HCT116 (cell line): ENCODE data around the gene GTF2F1. TPM values are rescaled to one million over a fixed set of nuclear protein-coding genes. Genes with fewer than 3 reads are reported as not detected.
A peak's percentile ranks its signal among the peaks of the same experiment; 100 is the strongest.

ENCODE experiments used
- ATAC-seq: fragments of 200-7000 bp; cut with Tn5 transposase; 2 replicates; pipeline ENCODE4 v1.9.1; 2020; ENCODE audit warnings: mild to moderate bottlenecking, moderate library complexity
- BruUV-seq: library from RNA; stranded (reverse); fragments of 400-500 nt; replicated peaks from 2 replicates; lab custom pipeline; 2021; lab: Mats Ljungman, UMichigan
- CTCF ChIA-PET: fragments of 300-600 bp; sonication (Branson Sonifier 250); formaldehyde crosslinking; loops from one replicate; lab custom pipeline; 2021; ENCODE audit warnings: antibody characterized with exemption; lab: Charles Lee
- POLR2A ChIA-PET: fragments of 300-600, 350-600 bp; sonication (Branson Sonifier 250); formaldehyde crosslinking; loops from one replicate; lab custom pipeline; 2021; ENCODE audit warnings: antibody characterized with exemption; lab: Charles Lee
- RAD21 ChIA-PET, 2 experiments: fragments of 300-600 bp; sonication (Branson Sonifier 250); formaldehyde crosslinking; loops; one replicate each; lab custom pipeline; 2023; ENCODE audit warnings: low total read pairs in 2 of 2; ENCODE audit not compliant: uncharacterized antibody in 2 of 2, unreplicated experiment in 2 of 2, low non-redundant PET in 1 of 2; lab: Charles Lee
- DNase-seq: peaks from one replicate; pipeline ENCODE4 v3.0.0-alpha.2; 2010; ENCODE audit warnings: low read depth, low spot score
- H2AFZ ChIP-seq: fragments of 200-600 bp; shearing (Covaris generic), sonication (generic); 2 replicates; pipeline ENCODE4 v1.6.1; 2017; ENCODE audit warnings: low read depth, mixed run types, mixed read lengths, antibody characterized with exemption, low read length; ENCODE audit not compliant: poor library complexity, severe bottlenecking
- H3K27ac ChIP-seq: 2 replicates; pipeline ENCODE4 v1.5.1; 2012; ENCODE audit warnings: low read depth, low read length
- H3K27me3 ChIP-seq: fragments of 200-600 bp; sonication (generic); 2 replicates; pipeline ENCODE4 v1.6.1; 2016; ENCODE audit warnings: mixed run types, low read length, mixed read lengths; ENCODE audit not compliant: insufficient read depth
- H3K36me3 ChIP-seq, 2 experiments: fragments of 200-500 bp in 1 of 2; fragments of 200-600 bp in 1 of 2; sonication (Bioruptor generic) in 1 of 2; sonication (generic) in 1 of 2; 2 replicates each; pipeline versions ENCODE4 v1.5.1 to v1.6.1; 2014 to 2016; ENCODE audit warnings: low read length in 2 of 2, inconsistent platforms in 1 of 2, mixed read lengths in 1 of 2, mixed run types in 1 of 2; ENCODE audit not compliant: insufficient read depth in 2 of 2, control insufficient read depth in 1 of 2
- H3K4me1 ChIP-seq, 2 experiments: fragments of 200-600 bp in 1 of 2; sonication (generic) in 1 of 2; 2 replicates each; pipeline versions ENCODE4 v1.5.1 to v1.6.1; 2012 to 2017; ENCODE audit warnings: low read length in 2 of 2, inconsistent platforms in 1 of 2, mild to moderate bottlenecking in 1 of 2, mixed read lengths in 1 of 2, mixed run types in 1 of 2, moderate library complexity in 1 of 2; ENCODE audit not compliant: insufficient read depth in 2 of 2, control insufficient read depth in 1 of 2
- H3K4me2 ChIP-seq: fragments of 200-600 bp; sonication (generic); 2 replicates; pipeline ENCODE4 v1.6.1; 2017; ENCODE audit warnings: mixed run types, low read length, mixed read lengths
- H3K4me3 ChIP-seq, 2 experiments: fragments of 200-600 bp in 1 of 2; sonication (generic) in 1 of 2; replicated peaks in 1 of 2; 2 replicates each; pipeline ENCODE4 v1.5.1; 2011 to 2016; ENCODE audit warnings: low read length in 2 of 2, control low read depth in 1 of 2, low read depth in 1 of 2, mild to moderate bottlenecking in 1 of 2, mixed read lengths in 1 of 2, mixed run types in 1 of 2
- H3K79me2 ChIP-seq: fragments of 200-600 bp; sonication (generic); 2 replicates; pipeline ENCODE4 v1.6.1; 2017; ENCODE audit warnings: mild to moderate bottlenecking, mixed run types, low read length, moderate library complexity, mixed read lengths; ENCODE audit not compliant: insufficient read depth
- H3K9ac ChIP-seq: fragments of 200-600 bp; sonication (generic); 2 replicates; pipeline ENCODE4 v1.6.1; 2016; ENCODE audit warnings: low read length, mixed read lengths
- H3K9me2 ChIP-seq: fragments of 200-600 bp; sonication (generic), shearing (Covaris generic); 2 replicates; pipeline ENCODE4 v1.6.1; 2017; ENCODE audit warnings: mixed run types, mild to moderate bottlenecking, moderate library complexity; ENCODE audit not compliant: insufficient read depth
- H3K9me3 ChIP-seq, 2 experiments: fragments of 200-500 bp in 1 of 2; fragments of 200-600 bp in 1 of 2; sonication (Bioruptor generic) in 1 of 2; sonication (generic) in 1 of 2; 2 replicates each; pipeline ENCODE4 v1.6.1; 2014 to 2017; ENCODE audit warnings: low read length in 2 of 2, mixed read lengths in 2 of 2, inconsistent platforms in 1 of 2, low read depth in 1 of 2, mild to moderate bottlenecking in 1 of 2, mixed run types in 1 of 2, moderate library complexity in 1 of 2; ENCODE audit not compliant: control insufficient read depth in 1 of 2, insufficient read depth in 1 of 2
- H4K20me1 ChIP-seq: fragments of 200-600 bp; sonication (generic), shearing (Covaris generic); 2 replicates; pipeline ENCODE4 v1.6.1; 2017; ENCODE audit warnings: mixed run types, mild to moderate bottlenecking, moderate library complexity; ENCODE audit not compliant: insufficient read depth
- CBX3 ChIP-seq: IDR thresholded peaks from 2 replicates; pipeline ENCODE4 v1.6.1; 2012; ENCODE audit warnings: low read depth
- EGR1 ChIP-seq: IDR thresholded peaks from 2 replicates; pipeline ENCODE4 v1.6.1; 2012; ENCODE audit warnings: low read depth
- ELF1 ChIP-seq: IDR thresholded peaks from 2 replicates; pipeline ENCODE4 v1.6.1; 2012; ENCODE audit warnings: low read depth, borderline replicate concordance
- EZH2 ChIP-seq: fragments of 200-600 bp; sonication (generic); IDR thresholded peaks from 2 replicates; pipeline ENCODE4 v1.6.1; 2017; ENCODE audit warnings: antibody characterized with exemption, mixed run types
- FOSL1 ChIP-seq: IDR thresholded peaks from 2 replicates; pipeline ENCODE4 v1.6.1; 2012; ENCODE audit warnings: low read depth
- POLR2AphosphoS5 ChIP-seq: IDR thresholded peaks from 2 replicates; pipeline ENCODE4 v1.6.1; 2011; ENCODE audit warnings: mild to moderate bottlenecking, low read depth, low read length, moderate library complexity
- RAD21 ChIP-seq: IDR thresholded peaks from 2 replicates; pipeline ENCODE4 v1.6.1; 2012; ENCODE audit warnings: low read depth, mild to moderate bottlenecking
- SP1 ChIP-seq: IDR thresholded peaks from 2 replicates; pipeline ENCODE4 v1.6.1; 2012; ENCODE audit warnings: low read depth
- YY1 ChIP-seq: IDR thresholded peaks from 2 replicates; pipeline ENCODE4 v1.6.1; 2011; ENCODE audit warnings: low read length, low read depth, moderate library complexity, mild to moderate bottlenecking; ENCODE audit not compliant: insufficient replicate concordance; ENCODE audit errors: extremely low read depth
- ZFX ChIP-seq: fragments of 450-650 bp; IDR thresholded peaks from 2 replicates; pipeline ENCODE4 v1.6.1; 2017
- ZNF274 ChIP-seq: fragments of 200-500 bp; sonication (Bioruptor generic); IDR thresholded peaks from 2 replicates; pipeline ENCODE4 v1.6.1; 2014; ENCODE audit warnings: mild to moderate bottlenecking, low read depth, low read length, inconsistent platforms
- intact Hi-C: fragments of 100-400 bp; cut with micrococcal nuclease; formaldehyde crosslinking; loops from 2 replicates; pipeline ENCODE4 v1.10.0; 2022
- total RNA-seq: library from RNA; stranded (reverse); gene quantifications from one replicate; pipeline ENCODE4 v1.2.1, GENCODE V29; 2021; ENCODE audit not compliant: unreplicated experiment
- TF ChIP-seq, protein P1 (sequence below), 3 experiments: fragments of 200-600 bp in 1 of 3; sonication (generic) in 1 of 3; IDR thresholded peaks in 2 of 3; conservative IDR thresholded peaks in 1 of 3; 2 replicates each; pipeline ENCODE4 v1.5.1; 2012 to 2017; ENCODE audit warnings: low read depth in 2 of 3, low read length in 2 of 3, antibody characterized with exemption in 1 of 3, borderline replicate concordance in 1 of 3, control low read depth in 1 of 3, mild to moderate bottlenecking in 1 of 3, mixed read lengths in 1 of 3, mixed run types in 1 of 3, moderate library complexity in 1 of 3; ENCODE audit not compliant: insufficient read depth in 1 of 3
- TF ChIP-seq, protein P2 (sequence below): IDR thresholded peaks from 2 replicates; pipeline ENCODE4 v1.6.1; 2012; ENCODE audit warnings: low read depth

GTF2F1 gene
- total RNA-seq, 1 experiment from 2014 or later, result 82.0 TPM

GRCh38 chr19:6340493-6341201, 52.3 kb downstream of the GTF2F1 start:
- DNase-seq, result no peak
- no TSS peak for BruUV-seq
- no peak overlapping the region for H3K9ac ChIP-seq
- no peak for TF ChIP-seq EGR1
- TF ChIP-seq YY1, result no peak
- no peak for TF ChIP-seq POLR2AphosphoS5
- no peak for TF ChIP-seq ZFX
- no peak for TF ChIP-seq SP1
- TF ChIP-seq, protein P1, sequence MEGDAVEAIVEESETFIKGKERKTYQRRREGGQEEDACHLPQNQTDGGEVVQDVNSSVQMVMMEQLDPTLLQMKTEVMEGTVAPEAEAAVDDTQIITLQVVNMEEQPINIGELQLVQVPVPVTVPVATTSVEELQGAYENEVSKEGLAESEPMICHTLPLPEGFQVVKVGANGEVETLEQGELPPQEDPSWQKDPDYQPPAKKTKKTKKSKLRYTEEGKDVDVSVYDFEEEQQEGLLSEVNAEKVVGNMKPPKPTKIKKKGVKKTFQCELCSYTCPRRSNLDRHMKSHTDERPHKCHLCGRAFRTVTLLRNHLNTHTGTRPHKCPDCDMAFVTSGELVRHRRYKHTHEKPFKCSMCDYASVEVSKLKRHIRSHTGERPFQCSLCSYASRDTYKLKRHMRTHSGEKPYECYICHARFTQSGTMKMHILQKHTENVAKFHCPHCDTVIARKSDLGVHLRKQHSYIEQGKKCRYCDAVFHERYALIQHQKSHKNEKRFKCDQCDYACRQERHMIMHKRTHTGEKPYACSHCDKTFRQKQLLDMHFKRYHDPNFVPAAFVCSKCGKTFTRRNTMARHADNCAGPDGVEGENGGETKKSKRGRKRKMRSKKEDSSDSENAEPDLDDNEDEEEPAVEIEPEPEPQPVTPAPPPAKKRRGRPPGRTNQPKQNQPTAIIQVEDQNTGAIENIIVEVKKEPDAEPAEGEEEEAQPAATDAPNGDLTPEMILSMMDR (IDR thresholded peaks at IDR 0.05 in 2 of 3, conservative IDR thresholded peaks at IDR 0.05 in 1 of 3; ENCODE audit: borderline replicate concordance in 1 of 3, insufficient read depth in 1 of 3, low read depth in 2 of 3, low read length in 2 of 3), result no peak
- no peak for TF ChIP-seq FOSL1
- TF ChIP-seq CBX3, result no peak
- TF ChIP-seq EZH2, result no peak
- TF ChIP-seq ZNF274, result no peak
- TF ChIP-seq, protein P2, sequence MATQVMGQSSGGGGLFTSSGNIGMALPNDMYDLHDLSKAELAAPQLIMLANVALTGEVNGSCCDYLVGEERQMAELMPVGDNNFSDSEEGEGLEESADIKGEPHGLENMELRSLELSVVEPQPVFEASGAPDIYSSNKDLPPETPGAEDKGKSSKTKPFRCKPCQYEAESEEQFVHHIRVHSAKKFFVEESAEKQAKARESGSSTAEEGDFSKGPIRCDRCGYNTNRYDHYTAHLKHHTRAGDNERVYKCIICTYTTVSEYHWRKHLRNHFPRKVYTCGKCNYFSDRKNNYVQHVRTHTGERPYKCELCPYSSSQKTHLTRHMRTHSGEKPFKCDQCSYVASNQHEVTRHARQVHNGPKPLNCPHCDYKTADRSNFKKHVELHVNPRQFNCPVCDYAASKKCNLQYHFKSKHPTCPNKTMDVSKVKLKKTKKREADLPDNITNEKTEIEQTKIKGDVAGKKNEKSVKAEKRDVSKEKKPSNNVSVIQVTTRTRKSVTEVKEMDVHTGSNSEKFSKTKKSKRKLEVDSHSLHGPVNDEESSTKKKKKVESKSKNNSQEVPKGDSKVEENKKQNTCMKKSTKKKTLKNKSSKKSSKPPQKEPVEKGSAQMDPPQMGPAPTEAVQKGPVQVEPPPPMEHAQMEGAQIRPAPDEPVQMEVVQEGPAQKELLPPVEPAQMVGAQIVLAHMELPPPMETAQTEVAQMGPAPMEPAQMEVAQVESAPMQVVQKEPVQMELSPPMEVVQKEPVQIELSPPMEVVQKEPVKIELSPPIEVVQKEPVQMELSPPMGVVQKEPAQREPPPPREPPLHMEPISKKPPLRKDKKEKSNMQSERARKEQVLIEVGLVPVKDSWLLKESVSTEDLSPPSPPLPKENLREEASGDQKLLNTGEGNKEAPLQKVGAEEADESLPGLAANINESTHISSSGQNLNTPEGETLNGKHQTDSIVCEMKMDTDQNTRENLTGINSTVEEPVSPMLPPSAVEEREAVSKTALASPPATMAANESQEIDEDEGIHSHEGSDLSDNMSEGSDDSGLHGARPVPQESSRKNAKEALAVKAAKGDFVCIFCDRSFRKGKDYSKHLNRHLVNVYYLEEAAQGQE, result no peak
- no peak for TF ChIP-seq RAD21
- TF ChIP-seq ELF1, result no peak
- no peak overlapping the region for H2AFZ ChIP-seq
- H3K4me2 ChIP-seq, result no peak overlapping the region
- ChIA-PET CTCF (interaction anchor here (0.7 kb wide), 1 partner anchor 13 kb away, joined by 3 read pairs; no protein-coding TSS in a partner anchor), RAD21 (no interaction called here), POLR2A (no interaction called here)
- H3K27ac ChIP-seq, result no peak overlapping the region
- H3K36me3 ChIP-seq, result no peaks in the 10 kb centered on the region
- ATAC-seq, result peak; percentile 27; the same call in 1 of the 2 replicates
- H3K27me3 ChIP-seq, result no peaks in the 10 kb centered on the region
- intact Hi-C loops, result no loop called here
- H3K4me3 ChIP-seq, result no peak overlapping the region
- H3K79me2 ChIP-seq, result no peaks in the 10 kb centered on the region
- no peaks in the 10 kb centered on the region; a peak in 1 of 4 replicates for H3K9me3 ChIP-seq
- H3K9me2 ChIP-seq, result no peaks in the 10 kb centered on the region
- no peaks in the 10 kb centered on the region for H3K4me1 ChIP-seq
- H4K20me1 ChIP-seq, result no peaks in the 10 kb centered on the region
